Neural cell (in vitro differentiated cells): ENCODE results near the gene GOLGA6A. TPM values are rescaled to one million over a fixed set of nuclear protein-coding genes. Genes with fewer than 3 reads are reported as not detected.
A peak's percentile ranks its signal among the peaks of the same experiment; 100 is the strongest.

Experiments used
- H2AFZ ChIP-seq: fragments of 200-600, 300-800 bp; sonication (generic), shearing (Covaris generic); 2 replicates; pipeline ENCODE4 v1.6.0; 2014; ENCODE audit warnings: low read depth, mild to moderate bottlenecking, antibody characterized with exemption, low read length, moderate library complexity
- H3F3A ChIP-seq: fragments of 200-600 bp; shearing (Covaris generic); 2 replicates; pipeline ENCODE4 v1.6.1; 2016; ENCODE audit warnings: mild to moderate bottlenecking, moderate library complexity, mixed read lengths, antibody characterized with exemption, low read length; ENCODE audit not compliant: insufficient read depth, poor library complexity, severe bottlenecking
- H3K27ac ChIP-seq: fragments of 200-600, 300-800 bp; sonication (generic), shearing (Covaris generic); 2 replicates; pipeline ENCODE4 v1.5.1; 2014; ENCODE audit warnings: mild to moderate bottlenecking, low read length, moderate library complexity
- H3K27me3 ChIP-seq: fragments of 300-800, 200-600 bp; sonication (generic), shearing (Covaris generic); 2 replicates; pipeline ENCODE4 v1.6.0; 2014; ENCODE audit warnings: mild to moderate bottlenecking, low read depth, low read length, moderate library complexity; ENCODE audit not compliant: insufficient read depth
- H3K36me3 ChIP-seq: fragments of 300-800, 200-600 bp; sonication (generic), shearing (Covaris generic); 2 replicates; pipeline ENCODE4 v1.5.1; 2014; ENCODE audit warnings: mild to moderate bottlenecking, antibody characterized with exemption, low read length, moderate library complexity; ENCODE audit not compliant: insufficient read depth
- H3K4me2 ChIP-seq: fragments of 300-800, 200-600 bp; sonication (generic), shearing (Covaris generic); 2 replicates; pipeline ENCODE4 v1.6.0; 2014; ENCODE audit warnings: mild to moderate bottlenecking, low read length
- H3K4me3 ChIP-seq: fragments of 300-800, 200-600 bp; sonication (generic), shearing (Covaris generic); 2 replicates; pipeline ENCODE4 v1.5.1; 2014; ENCODE audit warnings: mild to moderate bottlenecking, low read length, moderate library complexity
- H3K79me2 ChIP-seq: fragments of 200-600 bp; shearing (Covaris generic); replicated peaks from 2 replicates; pipeline ENCODE4 v1.6.0; 2014; ENCODE audit warnings: mild to moderate bottlenecking, low read length, moderate library complexity; ENCODE audit not compliant: insufficient read depth
- H3K9ac ChIP-seq: fragments of 300-800, 200-600 bp; sonication (generic), shearing (Covaris generic); 2 replicates; pipeline ENCODE4 v1.6.1; 2016; ENCODE audit warnings: mild to moderate bottlenecking, low read length, mixed read lengths
- H3K9me2 ChIP-seq: fragments of 200-600 bp; shearing (Covaris generic); 2 replicates; pipeline ENCODE4 v1.6.1; 2016; ENCODE audit warnings: mild to moderate bottlenecking, low read length, mixed read lengths; ENCODE audit not compliant: insufficient read depth
- H3K9me3 ChIP-seq: fragments of 200-600, 300-800 bp; sonication (generic), shearing (Covaris generic); 2 replicates; pipeline ENCODE4 v1.6.1; 2016; ENCODE audit warnings: mild to moderate bottlenecking, mixed run types, low read length, moderate library complexity, mixed read lengths
- H4K20me1 ChIP-seq: fragments of 200-600 bp; shearing (Covaris generic); 2 replicates; pipeline ENCODE4 v1.6.1; 2016; ENCODE audit warnings: mild to moderate bottlenecking, mixed run types; ENCODE audit not compliant: insufficient read depth
- EP300 ChIP-seq: fragments of 450-650 bp; conservative IDR thresholded peaks from 2 replicates; pipeline ENCODE4 v1.6.1; 2014; ENCODE audit warnings: antibody characterized with exemption, mild to moderate bottlenecking, moderate library complexity; ENCODE audit not compliant: poor library complexity, severe bottlenecking
- EZH2 ChIP-seq: fragments of 200-600, 300-800 bp; shearing (Covaris generic), sonication (generic); IDR thresholded peaks from 2 replicates; pipeline ENCODE4 v1.6.1; 2014; ENCODE audit warnings: antibody characterized with exemption, low read length, borderline replicate concordance, mild to moderate bottlenecking; ENCODE audit not compliant: insufficient read depth, poor library complexity, severe bottlenecking
- POLR2AphosphoS5 ChIP-seq: IDR thresholded peaks from 2 replicates; pipeline ENCODE4 v1.6.1; 2012
- SMC3 ChIP-seq: fragments of 450-650 bp; conservative IDR thresholded peaks from 2 replicates; pipeline ENCODE4 v1.6.1; 2014; ENCODE audit warnings: antibody characterized with exemption, mild to moderate bottlenecking, moderate library complexity; ENCODE audit not compliant: poor library complexity
- TAF1 ChIP-seq: IDR thresholded peaks from 2 replicates; pipeline ENCODE4 v1.6.1; 2012; ENCODE audit warnings: low read depth
- polyA plus RNA-seq: library from polyadenylated mRNA; depleted of rRNA; stranded (reverse); fragments of >200 nt; gene quantifications from 2 replicates; pipeline ENCODE4 v1.2.3, GENCODE V29; 2014
- TF ChIP-seq, protein P1 (sequence below): IDR thresholded peaks from 2 replicates; pipeline ENCODE4 v1.6.1; 2012; ENCODE audit warnings: borderline replicate concordance

The GOLGA6A gene
- polyA plus RNA-seq, 1 donor from 2014 or later = 0.50 TPM

DNA sequence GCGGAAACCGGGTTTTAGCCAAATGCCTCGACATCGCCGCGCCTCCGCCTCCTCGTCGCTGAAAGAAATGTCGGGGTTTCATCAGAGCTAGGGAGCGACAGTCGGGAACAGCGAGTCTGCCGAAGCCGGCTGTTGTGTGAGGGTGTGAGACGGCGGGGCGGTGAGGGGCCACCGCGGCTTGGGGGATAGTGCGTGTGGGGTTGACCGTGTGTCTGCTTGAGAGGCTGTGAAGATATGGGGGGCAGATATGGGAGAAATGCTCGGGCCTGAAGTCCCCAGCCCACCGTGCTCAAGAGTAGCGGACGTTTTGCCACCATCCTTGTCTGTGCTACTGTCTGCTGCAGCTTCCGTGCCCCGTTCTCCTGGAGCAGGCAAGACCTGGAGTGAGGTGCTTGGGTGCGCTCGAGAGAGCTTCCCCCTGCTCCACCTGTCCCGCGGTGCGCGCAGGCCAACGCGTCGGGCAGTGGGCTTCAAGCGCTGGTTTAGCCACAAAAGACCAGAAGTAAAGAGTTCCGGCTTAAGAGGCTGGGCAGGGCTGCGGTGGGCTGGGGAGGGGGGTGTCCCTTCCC lies 47.3 kb upstream of the GOLGA6A start:
- no peaks in the 10 kb centered on the region for H3K9me2 ChIP-seq
- H4K20me1 ChIP-seq = no peaks in the 10 kb centered on the region
- H3K4me3 ChIP-seq = peak overlapping the region; percentile 95
- H2AFZ ChIP-seq = no peak overlapping the region
- H3K9ac ChIP-seq = peak overlapping the region; percentile 100
- peaks cover 13% of the 10 kb centered on the region for H3F3A ChIP-seq
- no peaks in the 10 kb centered on the region for H3K27me3 ChIP-seq
- H3K27ac ChIP-seq = peak overlapping the region; percentile 100
- peaks cover 25% of the 10 kb centered on the region for H3K9me3 ChIP-seq
- H3K4me2 ChIP-seq = peak overlapping the region; percentile 100
- H3K36me3 ChIP-seq = peaks cover 25% of the 10 kb centered on the region
- TF ChIP-seq EZH2 (no peak), EP300 (peak; percentile 5), SMC3 (no peak), TAF1 (peak; percentile 45), POLR2AphosphoS5 (peak; percentile 56)
- TF ChIP-seq, protein P1, sequence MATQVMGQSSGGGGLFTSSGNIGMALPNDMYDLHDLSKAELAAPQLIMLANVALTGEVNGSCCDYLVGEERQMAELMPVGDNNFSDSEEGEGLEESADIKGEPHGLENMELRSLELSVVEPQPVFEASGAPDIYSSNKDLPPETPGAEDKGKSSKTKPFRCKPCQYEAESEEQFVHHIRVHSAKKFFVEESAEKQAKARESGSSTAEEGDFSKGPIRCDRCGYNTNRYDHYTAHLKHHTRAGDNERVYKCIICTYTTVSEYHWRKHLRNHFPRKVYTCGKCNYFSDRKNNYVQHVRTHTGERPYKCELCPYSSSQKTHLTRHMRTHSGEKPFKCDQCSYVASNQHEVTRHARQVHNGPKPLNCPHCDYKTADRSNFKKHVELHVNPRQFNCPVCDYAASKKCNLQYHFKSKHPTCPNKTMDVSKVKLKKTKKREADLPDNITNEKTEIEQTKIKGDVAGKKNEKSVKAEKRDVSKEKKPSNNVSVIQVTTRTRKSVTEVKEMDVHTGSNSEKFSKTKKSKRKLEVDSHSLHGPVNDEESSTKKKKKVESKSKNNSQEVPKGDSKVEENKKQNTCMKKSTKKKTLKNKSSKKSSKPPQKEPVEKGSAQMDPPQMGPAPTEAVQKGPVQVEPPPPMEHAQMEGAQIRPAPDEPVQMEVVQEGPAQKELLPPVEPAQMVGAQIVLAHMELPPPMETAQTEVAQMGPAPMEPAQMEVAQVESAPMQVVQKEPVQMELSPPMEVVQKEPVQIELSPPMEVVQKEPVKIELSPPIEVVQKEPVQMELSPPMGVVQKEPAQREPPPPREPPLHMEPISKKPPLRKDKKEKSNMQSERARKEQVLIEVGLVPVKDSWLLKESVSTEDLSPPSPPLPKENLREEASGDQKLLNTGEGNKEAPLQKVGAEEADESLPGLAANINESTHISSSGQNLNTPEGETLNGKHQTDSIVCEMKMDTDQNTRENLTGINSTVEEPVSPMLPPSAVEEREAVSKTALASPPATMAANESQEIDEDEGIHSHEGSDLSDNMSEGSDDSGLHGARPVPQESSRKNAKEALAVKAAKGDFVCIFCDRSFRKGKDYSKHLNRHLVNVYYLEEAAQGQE = peak; percentile 55
- peaks cover 80% of the 10 kb centered on the region for H3K79me2 ChIP-seq

DNA sequence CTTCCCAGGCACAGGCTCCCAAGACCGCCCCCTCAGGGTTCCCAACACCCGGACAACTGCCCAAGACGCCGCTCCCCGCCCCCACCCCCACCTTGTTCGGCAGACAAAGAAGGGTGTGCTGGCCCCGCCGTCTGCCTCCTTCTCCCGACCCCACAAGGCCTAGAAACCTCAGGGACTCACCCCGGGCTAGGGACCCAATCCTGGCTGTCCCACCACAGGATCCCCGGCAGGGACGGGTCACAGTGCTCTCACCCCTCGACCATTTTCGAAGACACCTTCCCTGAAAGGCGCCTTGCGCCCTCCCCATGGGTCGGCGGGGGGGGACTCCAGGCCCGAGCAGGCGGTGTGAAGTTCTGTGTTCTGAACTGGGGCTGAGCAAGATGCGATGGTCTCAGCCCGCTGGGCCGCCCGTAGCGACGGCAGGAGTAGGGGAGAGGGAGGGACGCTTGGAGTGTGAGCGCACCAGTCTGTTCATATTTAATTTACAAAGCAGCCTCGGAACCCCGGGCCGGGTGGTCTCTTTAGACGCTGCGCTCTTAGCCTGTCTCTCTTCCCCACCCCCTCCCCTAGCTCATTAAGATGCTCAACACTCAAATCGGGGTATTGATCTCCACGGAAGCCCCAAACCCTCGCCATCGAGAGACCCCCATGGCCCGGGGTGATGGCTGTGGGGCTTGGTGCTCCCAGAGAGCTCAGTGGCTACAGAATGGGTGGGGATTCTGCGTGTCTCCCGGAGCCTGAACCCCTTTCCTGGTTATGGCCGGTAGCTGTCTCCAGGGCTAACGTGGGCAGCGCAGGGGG lies 46.6 kb upstream of the GOLGA6A start:
- peaks cover 74% of the 10 kb centered on the region for H3K79me2 ChIP-seq
- no peak for TF ChIP-seq EZH2
- peak; percentile 53 for TF ChIP-seq POLR2AphosphoS5
- TF ChIP-seq, protein P1 = peak; percentile 65
- peak; percentile 20 for TF ChIP-seq SMC3
- peak overlapping the region; percentile 100 for H3K9ac ChIP-seq
- H3K36me3 ChIP-seq = peaks cover 19% of the 10 kb centered on the region
- H3K4me3 ChIP-seq = peak overlapping the region; percentile 95
- H3F3A ChIP-seq = peaks cover 13% of the 10 kb centered on the region
- H3K27me3 ChIP-seq = no peaks in the 10 kb centered on the region
- no peak overlapping the region for H2AFZ ChIP-seq
- H3K27ac ChIP-seq = peak overlapping the region; percentile 100
- no peaks in the 10 kb centered on the region for H3K9me2 ChIP-seq
- no peaks in the 10 kb centered on the region for H4K20me1 ChIP-seq
- peak overlapping the region; percentile 100 for H3K4me2 ChIP-seq
- peaks cover 19% of the 10 kb centered on the region for H3K9me3 ChIP-seq
